ENCODE data around the gene NFYB. TPM values are rescaled to one million over a fixed set of nuclear protein-coding genes. Genes with fewer than 3 reads are reported as not detected.
A peak's percentile ranks its signal among the peaks of the same experiment; 100 is the strongest.

The NFYB gene
- polyA plus RNA-seq, 2 of the 4 experiments (the other 2 are of a cell fraction): 45.2 to 70.2 TPM

DNA sequence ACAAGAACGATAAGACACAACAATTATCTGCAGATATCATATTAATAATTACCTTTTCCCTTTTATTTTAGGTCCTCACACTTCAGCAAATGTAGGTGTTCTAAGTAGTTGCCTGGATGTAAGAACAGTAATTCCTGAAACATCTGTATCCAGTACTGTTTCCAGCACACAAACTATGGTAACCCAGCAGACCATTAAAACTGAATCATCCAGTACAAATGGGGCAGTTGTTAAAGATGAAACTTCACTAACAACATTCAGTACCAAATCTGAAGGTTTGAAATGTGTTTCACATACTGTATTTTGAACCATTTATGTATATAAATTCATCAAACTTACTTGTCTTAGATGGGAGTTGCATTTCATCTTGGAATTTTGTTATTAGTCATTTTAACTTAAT, 42.7 kb downstream of the NFYB start:
- peak; percentile 63 for FAIRE-seq
- no peak for DNase-seq (ENCODE audit: low read depth in 1 of 2, low spot score in 1 of 2)
- POLR2A ChIA-PET: no interaction called here
- Histone ChIP-seq H3K27ac (no peak overlapping the region), H3K9me3 (no peaks in the 10 kb centered on the region), H3K4me1 (no peaks in the 10 kb centered on the region), H3K4me2 (no peak overlapping the region), H3K4me3 (no peak overlapping the region)
- 48% methylated on average over 1 of the region's 1 CpG for WGBS (ENCODE audit: missing lambda C conversion rate)
- TF ChIP-seq GATA3 (IDR thresholded peaks at IDR 0.05; ENCODE audit: borderline replicate concordance): no peak
- TF ChIP-seq, protein P1, sequence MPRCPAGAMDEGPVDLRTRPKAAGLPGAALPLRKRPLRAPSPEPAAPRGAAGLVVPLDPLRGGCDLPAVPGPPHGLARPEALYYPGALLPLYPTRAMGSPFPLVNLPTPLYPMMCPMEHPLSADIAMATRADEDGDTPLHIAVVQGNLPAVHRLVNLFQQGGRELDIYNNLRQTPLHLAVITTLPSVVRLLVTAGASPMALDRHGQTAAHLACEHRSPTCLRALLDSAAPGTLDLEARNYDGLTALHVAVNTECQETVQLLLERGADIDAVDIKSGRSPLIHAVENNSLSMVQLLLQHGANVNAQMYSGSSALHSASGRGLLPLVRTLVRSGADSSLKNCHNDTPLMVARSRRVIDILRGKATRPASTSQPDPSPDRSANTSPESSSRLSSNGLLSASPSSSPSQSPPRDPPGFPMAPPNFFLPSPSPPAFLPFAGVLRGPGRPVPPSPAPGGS (IDR thresholded peaks at IDR 0.05): no peak
- no peak for TF ChIP-seq MAZ (IDR thresholded peaks at IDR 0.05; ENCODE audit: borderline replicate concordance, low read depth, low read length)
- no peak for TF ChIP-seq FOSB (CRISPR knock-in tag; IDR thresholded peaks at IDR 0.05)
- TF ChIP-seq RFX5 (IDR thresholded peaks at IDR 0.05): no peak
- TF ChIP-seq, protein P2, sequence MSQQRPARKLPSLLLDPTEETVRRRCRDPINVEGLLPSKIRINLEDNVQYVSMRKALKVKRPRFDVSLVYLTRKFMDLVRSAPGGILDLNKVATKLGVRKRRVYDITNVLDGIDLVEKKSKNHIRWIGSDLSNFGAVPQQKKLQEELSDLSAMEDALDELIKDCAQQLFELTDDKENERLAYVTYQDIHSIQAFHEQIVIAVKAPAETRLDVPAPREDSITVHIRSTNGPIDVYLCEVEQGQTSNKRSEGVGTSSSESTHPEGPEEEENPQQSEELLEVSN (IDR thresholded peaks at IDR 0.05; ENCODE audit: borderline replicate concordance, low read depth): no peak
- TF ChIP-seq, protein P3, sequence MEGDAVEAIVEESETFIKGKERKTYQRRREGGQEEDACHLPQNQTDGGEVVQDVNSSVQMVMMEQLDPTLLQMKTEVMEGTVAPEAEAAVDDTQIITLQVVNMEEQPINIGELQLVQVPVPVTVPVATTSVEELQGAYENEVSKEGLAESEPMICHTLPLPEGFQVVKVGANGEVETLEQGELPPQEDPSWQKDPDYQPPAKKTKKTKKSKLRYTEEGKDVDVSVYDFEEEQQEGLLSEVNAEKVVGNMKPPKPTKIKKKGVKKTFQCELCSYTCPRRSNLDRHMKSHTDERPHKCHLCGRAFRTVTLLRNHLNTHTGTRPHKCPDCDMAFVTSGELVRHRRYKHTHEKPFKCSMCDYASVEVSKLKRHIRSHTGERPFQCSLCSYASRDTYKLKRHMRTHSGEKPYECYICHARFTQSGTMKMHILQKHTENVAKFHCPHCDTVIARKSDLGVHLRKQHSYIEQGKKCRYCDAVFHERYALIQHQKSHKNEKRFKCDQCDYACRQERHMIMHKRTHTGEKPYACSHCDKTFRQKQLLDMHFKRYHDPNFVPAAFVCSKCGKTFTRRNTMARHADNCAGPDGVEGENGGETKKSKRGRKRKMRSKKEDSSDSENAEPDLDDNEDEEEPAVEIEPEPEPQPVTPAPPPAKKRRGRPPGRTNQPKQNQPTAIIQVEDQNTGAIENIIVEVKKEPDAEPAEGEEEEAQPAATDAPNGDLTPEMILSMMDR (IDR thresholded peaks at IDR 0.05): no peak
- TF ChIP-seq KDM5A (IDR thresholded peaks at IDR 0.05): no peak
- no peak for TF ChIP-seq SMC3 (IDR thresholded peaks at IDR 0.05)
- no peak for TF ChIP-seq CHD2 (IDR thresholded peaks at IDR 0.05; ENCODE audit: low read length, partially characterized antibody)
- TF ChIP-seq, protein P4, sequence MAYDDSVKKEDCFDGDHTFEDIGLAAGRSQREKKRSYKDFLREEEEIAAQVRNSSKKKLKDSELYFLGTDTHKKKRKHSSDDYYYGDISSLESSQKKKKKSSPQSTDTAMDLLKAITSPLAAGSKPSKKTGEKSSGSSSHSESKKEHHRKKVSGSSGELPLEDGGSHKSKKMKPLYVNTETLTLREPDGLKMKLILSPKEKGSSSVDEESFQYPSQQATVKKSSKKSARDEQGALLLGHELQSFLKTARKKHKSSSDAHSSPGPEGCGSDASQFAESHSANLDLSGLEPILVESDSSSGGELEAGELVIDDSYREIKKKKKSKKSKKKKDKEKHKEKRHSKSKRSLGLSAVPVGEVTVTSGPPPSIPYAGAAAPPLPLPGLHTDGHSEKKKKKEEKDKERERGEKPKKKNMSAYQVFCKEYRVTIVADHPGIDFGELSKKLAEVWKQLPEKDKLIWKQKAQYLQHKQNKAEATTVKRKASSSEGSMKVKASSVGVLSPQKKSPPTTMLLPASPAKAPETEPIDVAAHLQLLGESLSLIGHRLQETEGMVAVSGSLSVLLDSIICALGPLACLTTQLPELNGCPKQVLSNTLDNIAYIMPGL (CRISPR knock-in tag; IDR thresholded peaks at IDR 0.05; ENCODE audit: borderline replicate concordance): no peak
- no peak for TF ChIP-seq CBX2 (IDR thresholded peaks at IDR 0.05; ENCODE audit: borderline replicate concordance, low read depth)
- TF ChIP-seq, protein P5, sequence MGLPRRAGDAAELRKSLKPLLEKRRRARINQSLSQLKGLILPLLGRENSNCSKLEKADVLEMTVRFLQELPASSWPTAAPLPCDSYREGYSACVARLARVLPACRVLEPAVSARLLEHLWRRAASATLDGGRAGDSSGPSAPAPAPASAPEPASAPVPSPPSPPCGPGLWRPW (IDR thresholded peaks at IDR 0.05): no peak
- CTCF ChIA-PET: interaction anchor here (0.7 kb wide), 1 partner anchor 15 kb away, joined by 4 read pairs; no protein-coding TSS in a partner anchor
- ATAC-seq: no peak

DNA sequence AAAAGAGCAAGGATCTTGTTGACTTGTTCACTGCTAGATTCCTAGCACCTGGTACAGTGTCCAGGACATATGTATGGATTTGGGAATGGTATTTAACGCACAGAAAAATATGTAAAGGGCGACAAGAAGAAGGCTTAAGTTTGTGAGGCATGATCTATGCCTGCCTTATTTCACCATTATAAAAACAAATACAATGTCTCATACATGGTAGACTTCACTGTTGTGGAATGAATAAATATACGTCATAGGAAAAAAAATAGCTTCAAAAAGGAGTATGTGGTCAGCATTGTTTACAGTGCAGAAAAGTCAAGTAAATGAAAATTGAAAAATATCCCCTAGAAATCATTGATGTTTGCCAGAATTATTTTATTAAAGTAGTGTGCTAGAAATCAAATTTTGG, 43.7 kb downstream of the NFYB start:
- ChIA-PET CTCF (no interaction called here), POLR2A (no interaction called here)
- Histone ChIP-seq H3K27ac (no peak overlapping the region), H3K4me3 (no peak overlapping the region), H3K4me1 (no peaks in the 10 kb centered on the region), H3K4me2 (no peak overlapping the region), H3K9me3 (no peaks in the 10 kb centered on the region)
- no peak for FAIRE-seq
- no peak for ATAC-seq
- TF ChIP-seq TFCP2L1 (CRISPR knock-in tag; IDR thresholded peaks at IDR 0.05): no peak
- no peak for TF ChIP-seq HOXA7 (CRISPR knock-in tag; IDR thresholded peaks at IDR 0.05)
- TF ChIP-seq, protein P5 (IDR thresholded peaks at IDR 0.05): no peak
- no peak for TF ChIP-seq MAFK (IDR thresholded peaks at IDR 0.05; ENCODE audit: partially characterized antibody)
- no peak for TF ChIP-seq TP53 (CRISPR knock-in tag; IDR thresholded peaks at IDR 0.05)
- TF ChIP-seq, protein P3 (IDR thresholded peaks at IDR 0.05): no peak
- TF ChIP-seq, protein P4 (CRISPR knock-in tag; IDR thresholded peaks at IDR 0.05; ENCODE audit: borderline replicate concordance): no peak
- no peak for TF ChIP-seq RARB (CRISPR knock-in tag; IDR thresholded peaks at IDR 0.05)
- no peak for TF ChIP-seq MYC (IDR thresholded peaks at IDR 0.05; ENCODE audit: borderline replicate concordance, low read length)
- no peak for TF ChIP-seq RAD21 (conservative IDR thresholded peaks at IDR 0.05 in 1 of 2, IDR thresholded peaks at IDR 0.05 in 1 of 2)
- 96% methylated on average over 3 of the region's 3 CpGs for WGBS (ENCODE audit: missing lambda C conversion rate)
- DNase-seq (ENCODE audit: low read depth in 1 of 2, low spot score in 1 of 2): no peak

All from A549 (cell line).